ENCODE results near the gene ACP4. TPM values are rescaled to one million over a fixed set of nuclear protein-coding genes. Genes with fewer than 3 reads are reported as not detected.

Gene ACP4
- total RNA-seq, 1 donor from 2014 or later = not detected

DNA sequence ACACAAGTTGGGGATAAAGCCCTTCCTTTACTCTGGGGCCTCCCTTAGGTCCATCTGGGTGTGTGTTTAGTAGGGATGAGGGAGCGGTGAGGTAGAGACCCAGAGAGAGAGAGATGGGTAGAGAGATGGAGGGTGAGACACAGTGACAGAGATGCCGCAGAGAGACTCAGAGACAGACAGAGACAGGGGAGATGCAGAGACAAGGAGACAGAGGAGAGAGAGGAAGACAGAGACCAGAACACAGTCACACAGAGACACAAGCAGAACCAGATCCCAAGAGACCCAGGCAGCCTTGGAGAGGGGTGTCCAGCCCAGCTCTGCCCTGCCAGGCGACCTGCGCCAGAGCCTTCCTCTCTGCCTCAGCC lies 31.0 kb downstream of the ACP4 start:
- DNase-seq (ENCODE audit: low spot score) = no peak
- Mint-ChIP-seq H3K4me1 (ENCODE audit: low read depth) (peaks cover 31% of the 10 kb centered on the region), H3K27ac (no peak overlapping the region), H3K9me3 (peaks cover 6% of the 10 kb centered on the region), H3K27me3 (ENCODE audit: low read depth) (peaks cover 34% of the 10 kb centered on the region), H3K4me3 (ENCODE audit: low read depth) (no peak overlapping the region), H3K36me3 (ENCODE audit: low read depth) (no peaks in the 10 kb centered on the region)
- intact Hi-C loops (cut with micrococcal nuclease) = no loop called here

DNA sequence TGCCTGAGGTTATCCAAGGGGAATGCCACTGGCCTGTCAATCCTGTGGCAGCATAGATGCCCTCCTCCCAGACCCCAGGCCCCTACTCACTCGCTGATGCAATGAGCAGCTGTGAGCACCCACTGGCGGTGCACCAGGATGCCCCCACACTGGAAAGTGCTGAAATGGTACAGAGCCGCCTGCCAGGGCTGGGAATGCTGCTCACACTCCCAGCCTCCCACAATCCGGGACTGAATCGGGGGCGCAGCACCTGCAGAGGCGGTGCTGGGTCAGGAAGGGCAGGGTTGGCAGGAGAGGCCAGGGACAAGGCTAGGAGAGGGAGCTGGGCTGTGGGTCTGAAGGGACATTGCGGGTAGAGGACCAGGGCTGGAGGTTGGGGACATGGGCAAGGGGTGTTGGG lies 31.4 kb downstream of the ACP4 start:
- Mint-ChIP-seq H3K4me1 (ENCODE audit: low read depth) (peaks cover 28% of the 10 kb centered on the region), H3K4me3 (ENCODE audit: low read depth) (no peak overlapping the region), H3K27me3 (ENCODE audit: low read depth) (peaks cover 34% of the 10 kb centered on the region), H3K36me3 (ENCODE audit: low read depth) (no peaks in the 10 kb centered on the region), H3K9me3 (peaks cover 4% of the 10 kb centered on the region), H3K27ac (no peak overlapping the region)
- intact Hi-C loops (cut with micrococcal nuclease) = no loop called here
- DNase-seq (ENCODE audit: low spot score) = no peak

DNA sequence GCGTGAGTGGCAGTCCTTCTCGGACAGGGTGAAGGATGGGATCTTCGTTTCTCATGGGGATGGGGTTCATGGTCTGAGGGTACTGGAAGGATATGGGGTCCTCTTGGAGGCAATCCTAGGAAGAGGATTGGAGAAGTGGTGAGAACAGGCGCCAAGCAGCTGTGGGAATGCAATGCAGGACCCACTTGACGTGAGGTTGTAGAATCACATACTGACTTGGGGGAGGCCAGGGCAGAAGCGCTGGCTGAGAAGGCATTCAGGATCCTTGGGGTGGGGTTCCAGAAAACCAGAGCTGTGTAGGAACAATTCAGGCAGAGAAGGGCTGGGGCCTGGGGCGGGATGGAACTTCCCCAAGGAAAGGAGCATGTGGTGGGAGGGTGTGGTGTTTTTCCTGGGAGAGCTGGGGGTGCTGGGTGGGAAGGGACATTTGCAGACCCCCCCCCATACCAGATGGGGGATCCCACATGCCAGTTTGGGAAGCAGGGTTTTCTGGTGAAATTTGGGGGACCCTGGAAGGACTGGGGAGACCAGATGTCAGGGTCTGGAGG lies 32.5 kb downstream of the ACP4 start:
- intact Hi-C loops (cut with micrococcal nuclease) = no loop called here
- Mint-ChIP-seq H3K9me3 (no peaks in the 10 kb centered on the region), H3K27ac (no peak overlapping the region), H3K4me3 (ENCODE audit: low read depth) (no peak overlapping the region), H3K36me3 (ENCODE audit: low read depth) (no peaks in the 10 kb centered on the region), H3K27me3 (ENCODE audit: low read depth) (peaks cover 34% of the 10 kb centered on the region), H3K4me1 (ENCODE audit: low read depth) (peaks cover 19% of the 10 kb centered on the region)
- DNase-seq (ENCODE audit: low spot score) = no peak

DNA sequence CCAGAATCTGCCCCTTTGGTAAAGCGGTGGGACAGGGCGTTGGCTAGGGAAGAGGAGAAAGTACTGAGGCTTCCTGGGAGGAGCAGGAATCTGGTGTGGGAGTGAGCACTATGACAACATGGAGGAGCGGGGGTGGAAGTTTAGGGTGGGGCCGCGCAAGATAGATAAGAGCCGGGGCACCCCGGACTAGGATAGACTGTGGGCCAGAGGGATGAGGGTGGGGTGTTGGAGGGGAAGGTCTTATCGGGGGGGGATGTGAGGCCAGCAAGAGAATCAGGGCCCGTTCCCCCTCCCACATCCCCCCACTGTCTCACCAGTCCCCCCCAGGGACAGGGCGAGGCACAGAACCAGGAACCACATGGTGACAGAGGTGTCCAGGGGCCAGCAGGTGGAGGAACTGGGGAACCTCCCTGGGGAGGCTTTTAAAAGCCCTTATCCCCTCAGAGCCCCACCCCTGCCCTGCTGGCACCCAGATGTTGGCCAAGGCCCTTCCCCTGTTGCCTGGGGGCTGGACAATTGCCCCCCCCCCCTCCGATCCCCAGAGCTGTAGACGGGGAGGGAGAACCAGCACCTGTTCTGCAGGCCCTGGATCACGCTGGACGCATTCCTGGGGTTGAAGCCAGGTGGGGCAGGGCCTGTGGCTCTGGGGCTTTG lies 33.3 kb downstream of the ACP4 start, which contains the start of gene KLK1:
Gene KLK1, minus strand, starts transcription at position 399 of the 654 bp plus-strand sequence. Its CDS starts 39 bp downstream, at position 360.
- intact Hi-C loops (cut with micrococcal nuclease) = no loop called here
- H3K36me3 Mint-ChIP-seq (ENCODE audit: low read depth) = no peaks in the 10 kb centered on the region
- no peaks in the 10 kb centered on the region for H3K9me3 Mint-ChIP-seq
- no peak within 1 kb of the TSS for H3K27ac Mint-ChIP-seq
- H3K4me1 Mint-ChIP-seq (ENCODE audit: low read depth) = peaks cover 19% of the 10 kb centered on the region
- no peak for DNase-seq (ENCODE audit: low spot score)
- no peak within 1 kb of the TSS for H3K4me3 Mint-ChIP-seq (ENCODE audit: low read depth)
- peaks cover 34% of the 10 kb centered on the region for H3K27me3 Mint-ChIP-seq (ENCODE audit: low read depth)

DNA sequence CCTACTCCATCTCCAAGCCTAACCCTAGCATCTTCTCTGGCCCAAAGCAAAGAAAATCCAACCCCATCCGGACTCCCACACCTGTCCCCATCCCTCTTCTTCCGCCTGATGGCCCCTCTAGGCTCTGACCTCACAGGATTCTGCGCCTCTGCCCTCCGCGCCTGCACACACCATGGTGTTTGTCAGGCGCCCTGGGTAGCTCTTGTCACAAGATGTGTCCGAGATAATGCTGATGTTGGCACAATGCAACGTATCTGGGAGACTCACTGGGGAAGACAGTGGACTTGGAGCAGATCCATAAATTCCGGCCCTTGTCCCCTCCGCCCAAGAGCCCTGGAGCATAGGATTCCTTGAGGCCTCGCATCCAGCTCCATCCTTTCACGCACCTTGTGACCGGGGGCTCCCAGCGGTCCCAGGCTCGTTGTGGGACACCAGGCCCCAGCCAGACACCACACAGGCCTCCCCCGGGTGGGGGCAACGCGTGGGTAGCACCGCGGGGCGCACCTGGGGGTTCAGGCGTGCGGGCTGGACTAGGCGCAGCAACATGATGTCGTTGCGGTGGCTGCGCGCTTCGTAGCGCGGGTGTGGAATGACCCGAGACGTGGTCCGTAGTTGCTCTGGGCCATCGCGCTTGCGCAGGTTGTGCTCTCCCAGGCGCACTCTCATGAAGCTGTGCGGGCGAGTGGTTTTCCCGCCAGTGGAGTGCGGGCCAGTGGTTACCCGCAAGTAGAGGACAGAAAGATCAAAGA lies 36.5 kb downstream of the ACP4 start:
- H3K27me3 Mint-ChIP-seq (ENCODE audit: low read depth) = peaks cover 20% of the 10 kb centered on the region
- no peak for DNase-seq (ENCODE audit: low spot score)
- no peak overlapping the region for H3K4me3 Mint-ChIP-seq (ENCODE audit: low read depth)

DNA sequence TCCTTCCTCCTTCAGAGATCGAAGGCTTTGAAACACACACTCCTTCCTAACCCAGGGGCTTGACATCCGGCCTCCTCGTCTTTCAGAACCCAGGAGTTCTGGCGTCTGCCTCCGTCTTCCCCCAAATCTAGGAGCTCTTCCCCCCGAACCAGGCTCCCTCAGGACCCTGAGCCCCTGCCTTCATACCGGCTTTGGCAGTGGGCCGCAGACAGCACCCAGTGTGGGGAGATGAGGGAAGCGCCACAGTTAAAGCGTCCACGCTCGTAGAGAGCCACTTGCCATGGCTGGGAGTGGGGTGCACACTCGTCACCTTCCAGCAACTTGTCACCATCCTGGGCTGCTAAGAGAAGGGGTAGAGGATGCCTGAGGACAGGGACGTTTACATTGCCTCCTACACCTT lies 37.3 kb downstream of the ACP4 start:
- Mint-ChIP-seq H3K9me3 (no peaks in the 10 kb centered on the region), H3K4me1 (ENCODE audit: low read depth) (no peaks in the 10 kb centered on the region), H3K27ac (no peak overlapping the region), H3K36me3 (ENCODE audit: low read depth) (no peaks in the 10 kb centered on the region), H3K27me3 (ENCODE audit: low read depth) (peaks cover 13% of the 10 kb centered on the region), H3K4me3 (ENCODE audit: low read depth) (no peak overlapping the region)
- intact Hi-C loops (cut with micrococcal nuclease) = no loop called here
- no peak for DNase-seq (ENCODE audit: low spot score)

More for the DNA sequence above, 36.5 kb downstream of the ACP4 start:
- Mint-ChIP-seq H3K4me1 (ENCODE audit: low read depth) (no peaks in the 10 kb centered on the region), H3K27ac (no peak overlapping the region), H3K36me3 (ENCODE audit: low read depth) (no peaks in the 10 kb centered on the region), H3K9me3 (no peaks in the 10 kb centered on the region)
- intact Hi-C loops (cut with micrococcal nuclease) = no loop called here

DNA sequence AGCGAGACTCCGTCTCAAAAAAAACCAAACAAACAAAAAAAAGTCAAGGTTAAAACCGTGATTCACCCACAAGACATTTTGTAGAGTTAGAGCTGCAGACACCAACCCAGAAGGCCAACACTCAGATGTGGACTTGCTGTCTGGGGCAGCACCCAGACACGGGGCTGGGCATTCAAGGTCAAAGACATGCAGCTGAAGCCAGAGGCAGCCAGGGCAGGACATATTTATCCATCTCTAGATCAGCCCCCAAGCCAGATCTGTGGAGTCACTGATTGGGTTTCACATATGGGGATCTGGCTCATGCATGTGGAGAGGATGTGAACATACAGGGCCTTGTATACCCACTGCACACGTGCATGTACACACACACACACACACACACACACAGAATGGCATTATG lies 39.6 kb downstream of the ACP4 start:
- peaks cover 12% of the 10 kb centered on the region for H3K27me3 Mint-ChIP-seq (ENCODE audit: low read depth)

DNA sequence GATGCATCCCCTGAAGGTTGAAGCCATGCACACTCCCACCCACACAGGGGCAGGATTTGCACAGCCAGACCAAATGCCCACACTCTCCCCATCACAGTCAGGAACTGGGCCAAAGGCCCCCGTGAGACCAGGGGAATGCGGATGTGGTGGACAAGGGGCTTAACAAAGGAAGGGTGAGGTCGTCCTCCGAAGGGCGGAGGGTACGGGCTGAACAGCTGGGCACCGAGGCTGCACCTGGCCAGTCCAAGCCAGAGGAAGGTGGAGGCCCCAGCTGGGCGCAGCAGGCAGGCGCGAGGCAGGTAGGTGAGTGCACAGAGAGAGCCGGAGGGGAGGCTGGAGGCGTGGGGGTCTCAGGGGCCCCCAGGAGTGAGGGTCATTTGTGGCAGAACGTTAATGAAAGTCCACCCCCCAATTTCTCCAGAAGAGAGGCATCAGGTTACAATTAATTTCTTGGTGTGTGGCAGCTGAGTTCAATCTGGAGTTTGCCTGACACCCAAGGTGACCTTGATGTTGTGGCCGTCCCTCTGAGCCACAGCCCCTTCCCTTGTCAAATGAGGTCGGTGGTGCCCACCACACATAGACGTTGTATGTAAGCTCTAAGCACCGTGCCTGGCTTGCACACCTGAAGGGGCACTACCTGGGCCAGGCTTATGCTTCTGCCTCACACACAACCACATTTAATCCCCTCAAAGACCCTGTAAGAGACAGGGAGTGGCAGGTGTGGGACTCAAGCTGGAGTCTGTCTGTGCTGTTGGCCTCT lies 40.2 kb downstream of the ACP4 start:
- H3K27ac Mint-ChIP-seq = no peak overlapping the region
- intact Hi-C loops (cut with micrococcal nuclease) = loop anchor here (10.0 kb wide), 1 partner anchor 94 kb away; no protein-coding TSS in a partner anchor
- H3K27me3 Mint-ChIP-seq (ENCODE audit: low read depth) = peaks cover 16% of the 10 kb centered on the region
- H3K4me3 Mint-ChIP-seq (ENCODE audit: low read depth) = no peak overlapping the region
- no peaks in the 10 kb centered on the region for H3K36me3 Mint-ChIP-seq (ENCODE audit: low read depth)
- H3K4me1 Mint-ChIP-seq (ENCODE audit: low read depth) = peaks cover 3% of the 10 kb centered on the region
- no peak for DNase-seq (ENCODE audit: low spot score)
- no peaks in the 10 kb centered on the region for H3K9me3 Mint-ChIP-seq

More for the DNA sequence above, 39.6 kb downstream of the ACP4 start:
- Mint-ChIP-seq H3K27ac (no peak overlapping the region), H3K4me1 (ENCODE audit: low read depth) (no peaks in the 10 kb centered on the region), H3K36me3 (ENCODE audit: low read depth) (no peaks in the 10 kb centered on the region), H3K9me3 (no peaks in the 10 kb centered on the region), H3K4me3 (ENCODE audit: low read depth) (no peak overlapping the region)
- intact Hi-C loops (cut with micrococcal nuclease) = loop anchor here (10.0 kb wide), 1 partner anchor 95 kb away; no protein-coding TSS in a partner anchor
- DNase-seq (ENCODE audit: low spot score) = no peak

DNA sequence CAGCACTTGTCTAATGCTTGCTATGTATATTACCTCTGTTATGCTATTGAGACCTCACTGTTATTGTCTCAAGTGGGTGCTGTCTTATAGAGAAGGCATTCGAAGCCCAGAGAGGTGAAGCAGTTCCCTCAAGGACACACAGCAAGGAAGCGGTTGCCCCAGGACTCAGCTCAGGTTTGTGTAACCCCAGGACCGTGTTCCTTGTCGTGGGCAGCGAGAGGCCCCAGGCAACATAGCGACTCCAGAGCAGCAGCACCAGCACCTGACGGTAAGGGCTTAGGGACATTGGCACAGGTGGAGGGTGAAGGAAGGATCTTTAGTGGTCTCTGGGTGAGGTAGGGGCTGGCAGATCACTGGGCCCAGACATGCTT lies 40.8 kb downstream of the ACP4 start:
- H3K4me3 Mint-ChIP-seq (ENCODE audit: low read depth) = no peak overlapping the region
- intact Hi-C loops (cut with micrococcal nuclease) = loop anchor here (10.0 kb wide), 1 partner anchor 94 kb away; no protein-coding TSS in a partner anchor
- H3K27ac Mint-ChIP-seq = no peak overlapping the region
- no peaks in the 10 kb centered on the region for H3K9me3 Mint-ChIP-seq
- H3K36me3 Mint-ChIP-seq (ENCODE audit: low read depth) = no peaks in the 10 kb centered on the region
- peaks cover 15% of the 10 kb centered on the region for H3K27me3 Mint-ChIP-seq (ENCODE audit: low read depth)
- H3K4me1 Mint-ChIP-seq (ENCODE audit: low read depth) = peaks cover 5% of the 10 kb centered on the region
- no peak for DNase-seq (ENCODE audit: low spot score)

DNA sequence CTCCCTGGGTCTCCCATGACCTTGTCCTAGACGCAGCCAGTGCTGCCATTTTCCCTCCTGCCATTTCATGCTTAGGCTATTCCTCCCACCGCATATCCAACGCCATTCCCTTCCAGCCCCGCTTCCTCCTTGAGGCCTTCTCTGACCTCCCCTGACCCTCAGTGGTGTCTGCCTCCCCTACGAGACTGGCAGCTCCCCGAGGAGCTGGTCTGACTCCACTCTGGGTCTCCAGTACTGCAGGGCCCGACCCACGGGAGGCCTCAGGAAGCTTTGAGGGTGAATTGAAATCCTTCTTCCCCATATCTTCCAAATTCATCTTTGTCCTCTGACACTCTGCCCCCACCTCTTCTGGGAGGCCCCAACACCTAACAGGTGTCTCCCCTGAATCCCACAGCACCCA lies 42.5 kb downstream of the ACP4 start:
- intact Hi-C loops (cut with micrococcal nuclease) = loop anchor here (10.0 kb wide), 1 partner anchor 92 kb away; no protein-coding TSS in a partner anchor

DNA sequence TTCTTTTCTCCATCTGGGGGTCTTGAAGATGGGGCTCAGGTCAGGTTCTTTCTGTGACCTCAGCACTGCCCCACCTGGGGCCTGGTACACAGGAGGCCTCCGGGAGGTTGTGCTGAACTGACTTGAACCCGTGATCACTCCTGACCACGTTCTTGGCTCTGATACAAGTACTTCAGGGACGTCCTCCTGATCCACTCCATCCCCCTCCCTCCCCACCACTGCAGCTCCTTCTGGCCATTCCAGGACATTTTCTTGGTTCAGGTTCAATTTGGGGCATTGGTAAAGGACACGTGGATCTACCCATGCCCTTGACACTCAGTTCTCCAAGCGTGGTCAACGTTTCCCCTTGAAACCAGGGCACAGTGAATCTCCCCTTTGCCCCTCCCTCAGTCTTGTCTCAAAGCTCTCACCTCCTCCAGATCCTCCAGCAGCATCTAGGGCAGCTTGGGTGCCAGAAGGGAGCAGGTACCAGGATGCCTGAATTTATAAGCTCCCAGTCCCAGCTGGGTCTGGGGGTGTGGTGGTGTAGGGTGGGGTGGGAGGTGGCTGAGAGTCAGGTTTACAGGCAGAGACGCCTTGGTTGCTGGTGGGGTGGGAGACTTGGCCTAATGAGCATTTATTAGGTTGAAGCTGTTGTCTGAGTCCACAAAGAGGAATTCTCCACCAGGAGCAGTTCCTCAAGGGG lies 43.0 kb downstream of the ACP4 start, which contains the start of gene KLK15:
Gene KLK15, minus strand, starts transcription at position 458 of the 685 bp plus-strand sequence. CDS start 2,082 bp downstream, outside the sequence.
- Mint-ChIP-seq H3K27me3 (ENCODE audit: low read depth) (peaks cover 30% of the 10 kb centered on the region), H3K36me3 (ENCODE audit: low read depth) (no peaks in the 10 kb centered on the region), H3K9me3 (no peaks in the 10 kb centered on the region), H3K27ac (no peak within 1 kb of the TSS), H3K4me1 (ENCODE audit: low read depth) (peaks cover 10% of the 10 kb centered on the region), H3K4me3 (ENCODE audit: low read depth) (no peak within 1 kb of the TSS)
- DNase-seq (ENCODE audit: low spot score) = no peak
- intact Hi-C loops (cut with micrococcal nuclease) = loop anchor here (10.0 kb wide), 1 partner anchor 92 kb away; no protein-coding TSS in a partner anchor

More for the DNA sequence above, 42.5 kb downstream of the ACP4 start:
- Mint-ChIP-seq H3K9me3 (no peaks in the 10 kb centered on the region), H3K27ac (no peak overlapping the region), H3K36me3 (ENCODE audit: low read depth) (no peaks in the 10 kb centered on the region), H3K4me3 (ENCODE audit: low read depth) (no peak overlapping the region), H3K4me1 (ENCODE audit: low read depth) (peaks cover 8% of the 10 kb centered on the region), H3K27me3 (ENCODE audit: low read depth) (peaks cover 28% of the 10 kb centered on the region)
- no peak for DNase-seq (ENCODE audit: low spot score)

DNA sequence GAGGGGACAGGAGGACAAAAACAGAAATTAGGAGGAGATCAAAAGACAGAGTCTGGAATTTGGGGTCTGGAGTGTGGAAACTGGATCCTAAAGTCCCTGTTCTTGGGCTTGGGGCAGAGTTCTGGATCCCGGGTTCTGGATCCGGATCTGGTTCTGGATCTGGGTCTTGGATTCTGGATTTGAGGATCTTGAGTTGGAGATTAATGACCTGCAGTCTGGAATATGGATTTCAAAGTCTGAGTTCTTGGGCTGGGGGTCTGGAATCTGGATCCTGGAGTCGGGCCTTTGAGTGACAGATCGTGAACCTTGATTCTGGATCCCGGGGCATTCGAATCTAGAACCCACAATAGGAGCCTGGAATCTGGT lies 43.6 kb downstream of the ACP4 start:
- peaks cover 11% of the 10 kb centered on the region for H3K4me1 Mint-ChIP-seq (ENCODE audit: low read depth)
- peaks cover 30% of the 10 kb centered on the region for H3K27me3 Mint-ChIP-seq (ENCODE audit: low read depth)
- H3K4me3 Mint-ChIP-seq (ENCODE audit: low read depth) = no peak overlapping the region
- no peak overlapping the region for H3K27ac Mint-ChIP-seq
- intact Hi-C loops (cut with micrococcal nuclease) = loop anchor here (10.0 kb wide), 1 partner anchor 91 kb away; no protein-coding TSS in a partner anchor
- no peaks in the 10 kb centered on the region for H3K36me3 Mint-ChIP-seq (ENCODE audit: low read depth)
- no peaks in the 10 kb centered on the region for H3K9me3 Mint-ChIP-seq
- DNase-seq (ENCODE audit: low spot score) = no peak

All from activated T-helper 2 cell treated with anti-CD3 and anti-CD28 coated beads, Interferon-gamma antibody, Interleukin-2, Interleukin-4, amounts not matched to agents 10 μg/mL and 5 μg/mL and 100 μg/mL, durations not matched to agents 14 hours and 24 hours and 36 hours (primary cell).